BLaER1 (cell line): ENCODE measurements around the gene AGPAT3.

ENCODE experiments used
- H3K27ac ChIP-seq: shearing (Covaris generic); formaldehyde crosslinking; 2 replicates; pipeline ENCODE4 v1.8.1; 2022
- H3K27me3 ChIP-seq: shearing (Covaris generic); formaldehyde crosslinking; 2 replicates; pipeline ENCODE4 v1.8.1; 2022
- H3K36me3 ChIP-seq: shearing (Covaris generic); formaldehyde crosslinking; 2 replicates; pipeline ENCODE4 v1.8.1; 2022
- H3K4me1 ChIP-seq: shearing (Covaris generic); formaldehyde crosslinking; 2 replicates; pipeline ENCODE4 v1.8.1; 2022
- H3K4me2 ChIP-seq: shearing (Covaris generic); formaldehyde crosslinking; 2 replicates; pipeline ENCODE4 v1.8.1; 2022
- H3K4me3 ChIP-seq: shearing (Covaris generic); formaldehyde crosslinking; 2 replicates; pipeline ENCODE4 v1.8.1; 2022
- H3K9ac ChIP-seq: shearing (Covaris generic); formaldehyde crosslinking; 2 replicates; pipeline ENCODE4 v1.8.1; 2022
- H3K9me3 ChIP-seq: shearing (Covaris generic); formaldehyde crosslinking; 2 replicates; pipeline ENCODE4 v1.8.1; 2022
- H4K20me1 ChIP-seq: shearing (Covaris generic); formaldehyde crosslinking; 2 replicates; pipeline ENCODE4 v1.8.1; 2022
- Cebpa-rat ChIP-seq: shearing (Covaris generic); IDR thresholded peaks from 2 replicates; pipeline ENCODE4 v1.8.1; 2022

The AGPAT3 gene

DNA sequence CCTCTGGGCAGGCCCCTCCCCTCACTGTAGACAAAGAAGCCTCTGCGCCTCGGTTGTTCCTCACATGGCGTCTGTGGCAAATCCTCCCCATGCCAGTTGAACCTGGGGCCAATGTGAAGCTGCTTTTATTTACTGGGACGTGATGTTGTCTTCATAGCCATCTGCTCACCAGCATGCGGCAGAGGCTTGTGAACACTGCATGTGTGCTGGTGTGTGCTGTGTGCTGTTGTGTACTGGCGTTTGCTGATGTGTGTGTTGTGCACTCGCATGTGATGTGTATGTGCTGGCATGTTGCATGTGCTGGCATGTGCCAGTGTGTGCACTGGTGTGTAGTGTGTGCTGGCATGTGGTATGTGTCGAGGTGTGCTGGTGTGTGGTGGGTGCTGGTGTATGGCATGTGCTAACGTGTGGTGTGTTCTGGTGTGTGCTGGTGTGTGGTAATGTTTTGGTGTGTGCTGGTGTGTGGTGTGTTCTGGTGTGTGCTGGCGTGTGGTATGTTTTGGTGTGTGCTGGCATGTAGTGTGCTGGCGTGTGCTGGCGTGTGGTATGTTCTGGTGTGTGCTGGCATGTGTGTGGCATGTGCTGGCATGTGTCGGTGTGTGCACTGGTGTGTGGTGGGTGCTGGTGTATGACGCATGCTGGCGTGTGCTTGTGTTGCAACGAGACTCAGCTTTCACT lies 109.9 kb downstream of the AGPAT3 start:
- no peak overlapping the region for H3K9ac ChIP-seq
- H3K4me2 ChIP-seq = no peak overlapping the region
- H3K4me1 ChIP-seq = peaks cover 29% of the 10 kb centered on the region
- H4K20me1 ChIP-seq = peaks cover 30% of the 10 kb centered on the region
- no peak overlapping the region for H3K4me3 ChIP-seq
- no peaks in the 10 kb centered on the region for H3K9me3 ChIP-seq
- H3K27ac ChIP-seq = no peak overlapping the region
- TF ChIP-seq Cebpa-rat = no peak
- peaks cover 33% of the 10 kb centered on the region for H3K36me3 ChIP-seq
- no peaks in the 10 kb centered on the region; the same call in 1 of the 2 replicates for H3K27me3 ChIP-seq

- no peak for TF ChIP-seq Cebpa-rat
- H3K4me3 ChIP-seq = no peak overlapping the region
- peaks cover 33% of the 10 kb centered on the region for H4K20me1 ChIP-seq
- H3K4me1 ChIP-seq = peaks cover 35% of the 10 kb centered on the region
- H3K9me3 ChIP-seq = no peaks in the 10 kb centered on the region
- H3K27ac ChIP-seq = no peak overlapping the region
- no peak overlapping the region for H3K4me2 ChIP-seq
- peaks cover 26% of the 10 kb centered on the region for H3K36me3 ChIP-seq
- H3K9ac ChIP-seq = no peak overlapping the region
- peaks cover 5% of the 10 kb centered on the region; the same call in 1 of the 2 replicates for H3K27me3 ChIP-seq
Observed at GRCh38 chr21:43975469-43976098, 110.6 kb downstream of the AGPAT3 start.

DNA sequence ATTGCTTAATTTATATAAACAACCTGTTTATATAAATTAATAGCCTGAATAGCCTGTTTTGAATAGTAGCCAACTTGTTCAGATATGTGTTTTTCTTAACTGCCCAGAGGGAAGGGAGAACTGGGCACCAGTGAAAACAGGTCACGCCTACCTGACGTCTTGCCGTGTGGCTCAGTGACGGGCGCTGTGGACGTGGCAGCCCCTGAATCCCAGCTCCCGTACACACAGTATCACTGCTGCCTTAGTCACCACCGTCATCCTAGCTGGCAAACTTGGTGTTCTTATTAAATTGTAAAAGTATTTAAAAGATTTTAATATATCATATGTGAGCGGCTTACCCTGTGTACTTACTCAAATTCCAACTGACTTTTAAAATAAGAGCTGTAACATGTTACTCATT lies 111.6 kb downstream of the AGPAT3 start:
- Histone ChIP-seq H3K27ac (no peak overlapping the region), H3K27me3 (peaks cover 12% of the 10 kb centered on the region; the same call in 1 of the 2 replicates), H3K4me1 (peaks cover 38% of the 10 kb centered on the region), H3K9ac (no peak overlapping the region), H3K36me3 (peaks cover 26% of the 10 kb centered on the region; the same call in 1 of the 2 replicates), H3K4me3 (no peak overlapping the region), H3K4me2 (no peak overlapping the region), H4K20me1 (peaks cover 29% of the 10 kb centered on the region), H3K9me3 (no peaks in the 10 kb centered on the region)
- no peak for TF ChIP-seq Cebpa-rat

DNA sequence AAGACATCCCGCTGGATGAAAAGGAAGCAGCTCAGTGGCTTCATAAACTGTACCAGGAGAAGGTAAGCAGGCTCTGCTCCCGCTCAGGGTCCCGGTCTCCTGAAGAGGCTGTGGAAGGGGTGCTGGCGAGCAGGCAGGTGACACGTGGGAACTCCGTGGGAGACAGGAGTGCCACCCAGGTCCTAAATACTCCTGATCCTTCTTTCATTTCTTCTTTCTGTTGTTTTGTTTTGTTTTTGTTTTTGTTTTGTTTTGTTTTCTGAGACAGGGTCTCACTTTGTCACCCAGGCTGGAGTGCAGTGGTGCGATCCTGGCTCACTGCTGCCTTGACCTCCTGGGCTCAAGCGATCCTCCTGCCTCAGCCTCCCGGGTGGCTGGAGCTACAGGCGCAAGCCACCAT lies 113.0 kb downstream of the AGPAT3 start:
- Histone ChIP-seq H3K4me1 (peaks cover 44% of the 10 kb centered on the region), H3K36me3 (peaks cover 19% of the 10 kb centered on the region; the same call in 1 of the 2 replicates), H3K27me3 (peaks cover 12% of the 10 kb centered on the region; the same call in 1 of the 2 replicates), H3K4me2 (no peak overlapping the region), H3K4me3 (no peak overlapping the region), H3K27ac (no peak overlapping the region), H3K9ac (no peak overlapping the region), H3K9me3 (no peaks in the 10 kb centered on the region), H4K20me1 (peaks cover 24% of the 10 kb centered on the region)
- TF ChIP-seq Cebpa-rat = no peak

DNA sequence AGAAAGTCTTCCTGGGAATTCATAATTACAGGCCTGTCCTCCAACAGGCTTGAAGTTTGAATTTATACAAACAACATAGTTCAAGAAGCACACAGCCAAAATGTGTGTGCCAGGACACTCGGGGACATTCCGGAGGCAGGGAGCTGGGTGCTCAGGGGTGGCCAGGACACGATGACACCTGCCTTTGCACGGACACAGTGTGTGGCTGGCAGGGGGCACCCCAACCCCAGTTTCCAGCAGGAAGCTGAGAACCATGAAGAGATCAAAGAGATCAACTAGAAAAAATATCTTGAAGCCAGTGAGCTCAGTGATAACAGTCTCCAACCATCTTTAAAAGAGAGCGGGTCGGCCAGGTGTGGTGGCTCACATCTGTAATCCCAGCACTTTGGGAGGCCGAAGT lies 114.6 kb downstream of the AGPAT3 start:
- Histone ChIP-seq H3K27me3 (peaks cover 14% of the 10 kb centered on the region; the same call in 1 of the 2 replicates), H4K20me1 (peaks cover 27% of the 10 kb centered on the region), H3K4me2 (peak overlapping the region; percentile 79), H3K27ac (no peak overlapping the region), H3K4me1 (peaks cover 55% of the 10 kb centered on the region), H3K9ac (no peak overlapping the region), H3K9me3 (no peaks in the 10 kb centered on the region), H3K36me3 (peaks cover 13% of the 10 kb centered on the region; the same call in 1 of the 2 replicates), H3K4me3 (no peak overlapping the region)
- TF ChIP-seq Cebpa-rat = no peak

GRCh38 chr21:43981151-43981870 lies 116.3 kb downstream of the AGPAT3 start:
- no peaks in the 10 kb centered on the region for H3K9me3 ChIP-seq
- peaks cover 65% of the 10 kb centered on the region for H3K4me1 ChIP-seq
- peak overlapping the region; percentile 79 for H3K4me2 ChIP-seq
- no peak overlapping the region for H3K4me3 ChIP-seq
- TF ChIP-seq Cebpa-rat = no peak
- H3K27ac ChIP-seq = no peak overlapping the region
- H3K27me3 ChIP-seq = peaks cover 30% of the 10 kb centered on the region
- H3K36me3 ChIP-seq = peaks cover 13% of the 10 kb centered on the region; the same call in 1 of the 2 replicates
- peaks cover 40% of the 10 kb centered on the region for H4K20me1 ChIP-seq
- no peak overlapping the region for H3K9ac ChIP-seq

GRCh38 chr21:43981871-43982210 lies 116.8 kb downstream of the AGPAT3 start:
- peaks cover 64% of the 10 kb centered on the region for H3K4me1 ChIP-seq
- no peak overlapping the region for H3K4me2 ChIP-seq
- TF ChIP-seq Cebpa-rat = no peak
- H3K36me3 ChIP-seq = peaks cover 13% of the 10 kb centered on the region; the same call in 1 of the 2 replicates
- no peak overlapping the region for H3K27ac ChIP-seq
- H3K9ac ChIP-seq = no peak overlapping the region
- H4K20me1 ChIP-seq = peaks cover 40% of the 10 kb centered on the region
- H3K9me3 ChIP-seq = no peaks in the 10 kb centered on the region
- H3K27me3 ChIP-seq = peaks cover 36% of the 10 kb centered on the region
- H3K4me3 ChIP-seq = no peak overlapping the region

- Histone ChIP-seq H3K4me1 (peaks cover 57% of the 10 kb centered on the region), H3K4me3 (no peak overlapping the region), H3K4me2 (peak overlapping the region; percentile 52), H3K9me3 (no peaks in the 10 kb centered on the region), H3K27me3 (peaks cover 42% of the 10 kb centered on the region), H3K36me3 (peaks cover 13% of the 10 kb centered on the region; the same call in 1 of the 2 replicates), H3K27ac (no peak overlapping the region; the same call in 1 of the 2 replicates), H4K20me1 (peaks cover 40% of the 10 kb centered on the region), H3K9ac (no peak overlapping the region)
- TF ChIP-seq Cebpa-rat = no peak
Observed at GRCh38 chr21:43982489-43983078, 117.6 kb downstream of the AGPAT3 start.

DNA sequence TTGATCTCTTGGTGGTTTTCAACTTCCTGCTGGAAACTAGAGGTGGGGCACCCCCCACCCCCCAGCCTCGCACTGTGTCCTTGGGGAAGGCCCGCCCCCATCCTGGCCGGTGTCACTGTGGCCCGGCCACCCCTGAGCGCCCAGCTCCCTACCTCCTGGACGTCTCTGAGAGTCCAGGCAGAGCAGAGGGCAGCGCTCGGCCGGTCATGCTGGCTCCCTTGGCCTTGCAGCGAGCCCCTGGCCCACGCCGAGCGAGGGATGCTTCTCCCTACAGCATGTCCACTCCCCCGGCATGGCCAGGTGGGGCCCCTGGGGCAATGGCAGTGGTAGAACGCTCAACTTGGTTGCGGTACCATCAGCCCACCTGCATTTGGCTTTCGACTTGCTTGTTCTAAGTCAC lies 118.4 kb downstream of the AGPAT3 start:
- peaks cover 56% of the 10 kb centered on the region for H3K4me1 ChIP-seq
- peaks cover 40% of the 10 kb centered on the region for H4K20me1 ChIP-seq
- TF ChIP-seq Cebpa-rat = no peak
- no peaks in the 10 kb centered on the region for H3K9me3 ChIP-seq
- H3K27me3 ChIP-seq = peaks cover 44% of the 10 kb centered on the region
- no peak overlapping the region for H3K9ac ChIP-seq
- H3K27ac ChIP-seq = no peak overlapping the region
- H3K36me3 ChIP-seq = peaks cover 13% of the 10 kb centered on the region; the same call in 1 of the 2 replicates
- no peak overlapping the region for H3K4me3 ChIP-seq
- H3K4me2 ChIP-seq = peak overlapping the region; percentile 52
